Measurements from ENCODE around the gene MAPK12.

MAPK12 gene

GRCh38 chr22:50266994-50267393, 5.5 kb upstream of the MAPK12 start:
- DNase-seq: no peak

GRCh38 chr22:50264946-50265669, 3.6 kb upstream of the MAPK12 start:
- no peak for DNase-seq

- no peak for DNase-seq
Observed at GRCh38 chr22:50264104-50264745, 2.7 kb upstream of the MAPK12 start.

GRCh38 chr22:50262973-50263617, 1.6 kb upstream of the MAPK12 start:
- no peak for DNase-seq

- no peak for DNase-seq
Observed at GRCh38 chr22:50262460-50262911, 1.0 kb upstream of the MAPK12 start.

- DNase-seq: peak; percentile 46
Observed at GRCh38 chr22:50260801-50261614, 475 bp downstream of the MAPK12 start.

GRCh38 chr22:50260434-50260800, 1.1 kb downstream of the MAPK12 start:
- no peak for DNase-seq

- no peak for DNase-seq
Observed at GRCh38 chr22:50259302-50259701, 2.2 kb downstream of the MAPK12 start.

- no peak for DNase-seq
Observed at GRCh38 chr22:50258361-50259292, 2.9 kb downstream of the MAPK12 start.

GRCh38 chr22:50257451-50258360, 3.8 kb downstream of the MAPK12 start:
- DNase-seq: no peak

- no peak for DNase-seq
Observed at GRCh38 chr22:50257041-50257440, 4.4 kb downstream of the MAPK12 start.

- DNase-seq: no peak
Observed at GRCh38 chr22:50256258-50256862, 5.1 kb downstream of the MAPK12 start.

- DNase-seq: no peak
Observed at GRCh38 chr22:50255607-50256006, 5.9 kb downstream of the MAPK12 start.

GRCh38 chr22:50255099-50255498, 6.4 kb downstream of the MAPK12 start:
- no peak for DNase-seq

GRCh38 chr22:50253941-50254340, 7.5 kb downstream of the MAPK12 start:
- DNase-seq: no peak

- no peak for DNase-seq
Observed at GRCh38 chr22:50253046-50253915, 8.2 kb downstream of the MAPK12 start.

GRCh38 chr22:50252082-50253045, 9.1 kb downstream of the MAPK12 start:
- peak; percentile 67 for DNase-seq

- DNase-seq: no peak
Observed at GRCh38 chr22:50251477-50252081, 9.9 kb downstream of the MAPK12 start.

All from suppressor macrophage treated with lipopolysaccharide for 4 hours (primary cell).